OCI-M1 (cell line): ENCODE measurements around the gene RPL36.
"Not testable (repeated sequence)": the region's sequence is repeated elsewhere in the genome, so short reads cannot be mapped to it uniquely, and the experiment has no call there.

Experiments
- DNase-seq: peaks from one replicate; lab custom pipeline; 2025; lab: John Stamatoyannopoulos, UW

The RPL36 gene

DNA sequence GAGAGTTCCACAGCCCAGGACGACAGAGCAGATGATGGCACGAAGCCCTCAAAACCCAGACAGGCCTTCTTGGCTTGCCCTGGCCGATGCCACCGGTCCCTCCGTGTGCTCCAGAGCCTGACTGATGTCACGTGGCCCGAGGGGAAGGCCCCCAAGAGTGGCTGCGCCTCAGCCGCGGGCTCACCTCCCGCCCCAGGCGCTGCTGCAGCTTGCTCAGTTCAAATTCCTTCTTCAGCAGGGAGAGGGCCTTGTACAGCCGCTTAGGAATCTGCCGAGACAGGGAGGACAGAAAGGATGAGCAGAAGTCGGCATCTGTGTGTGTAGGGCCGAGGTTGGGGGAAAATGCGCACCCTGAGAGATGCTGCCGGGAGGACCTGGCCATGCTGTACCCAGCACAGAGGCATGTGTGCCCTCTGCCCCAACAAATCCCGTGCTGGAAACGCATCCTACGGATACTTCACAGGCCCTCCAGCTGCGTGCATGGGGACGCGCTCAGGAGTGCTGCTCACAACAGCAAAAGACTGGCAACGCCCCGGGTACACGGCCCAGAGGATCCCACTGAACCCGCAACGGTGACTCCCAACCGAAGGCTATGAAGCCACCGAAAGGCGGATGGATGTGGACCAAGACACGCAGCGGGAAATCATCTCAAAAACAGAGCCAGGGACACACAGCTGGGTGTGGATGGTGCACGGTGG, 16.9 kb downstream of the RPL36 start:
- no peak for DNase-seq

DNA sequence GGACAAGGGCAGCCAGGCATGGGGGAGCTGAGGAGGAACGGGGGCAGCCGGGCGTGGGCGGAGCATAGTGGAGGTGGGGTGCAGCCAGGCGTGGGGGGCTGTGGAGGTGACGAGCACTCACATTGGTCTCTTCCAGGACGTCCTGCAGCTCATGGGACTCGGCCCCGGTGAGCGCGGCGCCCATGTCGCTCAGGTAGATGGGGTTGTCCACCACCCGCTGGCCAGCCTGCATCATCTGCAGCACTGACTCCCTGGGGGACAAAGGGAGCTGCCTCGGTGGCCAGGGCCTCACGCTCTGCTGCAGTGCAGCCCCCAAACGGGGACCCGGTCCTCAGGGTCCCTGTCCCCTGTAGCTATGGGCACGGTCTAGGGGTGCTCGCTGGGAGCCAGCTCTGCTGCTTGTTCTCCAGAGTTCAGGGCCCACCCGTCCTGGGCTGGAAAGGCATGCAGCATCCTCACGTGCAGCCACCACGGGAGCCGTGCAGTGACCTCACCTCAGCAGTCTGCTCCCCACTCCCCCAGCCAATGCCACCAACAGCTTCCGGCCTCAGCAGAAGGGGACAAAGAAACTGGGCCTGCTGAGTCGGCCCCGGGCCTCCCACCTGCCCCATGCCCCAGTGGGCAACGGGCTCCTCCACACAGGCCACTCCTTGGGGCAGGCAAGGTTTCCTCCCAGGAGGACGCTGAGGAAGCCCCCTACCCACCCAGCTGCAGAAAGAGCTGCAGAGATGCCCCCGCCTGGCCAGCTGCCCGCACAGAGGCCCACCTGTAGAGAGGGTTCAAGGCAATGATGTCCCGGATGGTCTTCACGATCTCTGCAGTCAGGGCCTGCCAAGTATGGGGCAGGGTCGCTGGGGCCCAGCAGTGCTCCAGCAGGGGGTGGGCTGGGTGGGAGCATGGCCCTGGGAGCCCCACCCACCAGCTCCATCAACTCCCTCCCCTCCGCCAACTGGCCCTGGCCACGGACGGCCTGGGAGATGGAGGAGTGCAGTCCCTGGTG, 17.8 kb downstream of the RPL36 start:
- DNase-seq, result no peak

DNA sequence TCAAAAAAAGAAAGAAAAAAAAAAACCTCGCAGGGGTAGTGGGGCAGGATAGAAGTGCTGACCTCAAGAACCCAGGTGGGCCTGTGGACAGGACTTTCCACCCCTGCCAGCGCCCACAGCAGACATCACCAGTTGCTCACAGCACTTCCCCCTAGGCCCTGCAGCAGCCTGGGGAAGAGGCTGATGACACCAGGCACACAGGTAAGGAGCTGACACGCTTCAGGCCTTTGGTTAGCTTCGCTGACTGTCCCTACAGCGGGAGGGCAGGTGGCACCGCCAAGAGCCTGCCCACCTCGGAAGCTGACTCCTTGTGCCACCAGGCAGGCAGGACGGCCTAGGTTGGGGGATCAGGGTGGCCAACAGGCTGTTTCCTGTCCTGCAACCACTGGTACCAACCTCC, 20.9 kb downstream of the RPL36 start:
- no peak for DNase-seq

DNA sequence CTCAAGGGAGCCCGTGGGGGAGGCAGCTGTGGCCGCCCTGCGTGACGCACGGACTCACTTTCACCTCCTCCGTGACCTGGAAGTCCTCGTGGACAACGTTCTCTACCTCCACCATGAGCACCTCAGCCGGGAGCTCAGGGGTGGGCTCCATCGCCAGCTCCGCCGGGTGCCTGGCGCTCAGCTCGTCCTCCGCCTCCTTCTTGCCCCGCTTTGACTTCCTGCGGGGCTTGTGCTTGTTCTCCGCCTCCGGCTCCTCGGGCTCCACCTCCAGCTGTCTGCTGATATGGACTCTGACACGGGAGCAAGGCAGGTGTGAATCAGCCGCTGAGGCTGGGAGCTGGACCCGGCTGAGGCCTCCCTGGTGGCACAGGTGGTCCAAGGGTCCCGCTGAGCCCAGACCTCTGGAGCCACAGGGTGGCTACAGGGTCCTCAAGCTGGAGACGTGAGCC, 21.6 kb downstream of the RPL36 start:
- no peak for DNase-seq

DNA sequence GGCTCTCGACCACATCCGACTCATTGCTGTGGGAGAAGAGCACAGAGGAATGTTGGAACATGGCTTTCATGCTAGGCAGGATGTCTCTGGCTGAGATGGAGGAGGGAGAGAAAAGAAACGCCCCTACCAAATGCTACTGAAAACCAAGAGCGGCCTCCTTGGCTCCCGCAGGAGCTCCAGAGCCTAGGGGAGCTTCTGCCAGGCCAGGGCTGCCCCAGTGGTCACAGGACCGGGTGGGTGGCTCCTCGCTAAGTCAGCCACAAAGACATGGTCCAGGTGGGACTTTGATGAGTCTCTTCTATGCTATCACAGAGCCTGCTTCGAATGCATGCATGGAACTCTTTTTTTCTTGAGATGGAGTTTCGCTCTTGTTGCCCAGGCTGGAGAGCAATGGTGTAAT, 23.1 kb downstream of the RPL36 start:
- no peak for DNase-seq

DNA sequence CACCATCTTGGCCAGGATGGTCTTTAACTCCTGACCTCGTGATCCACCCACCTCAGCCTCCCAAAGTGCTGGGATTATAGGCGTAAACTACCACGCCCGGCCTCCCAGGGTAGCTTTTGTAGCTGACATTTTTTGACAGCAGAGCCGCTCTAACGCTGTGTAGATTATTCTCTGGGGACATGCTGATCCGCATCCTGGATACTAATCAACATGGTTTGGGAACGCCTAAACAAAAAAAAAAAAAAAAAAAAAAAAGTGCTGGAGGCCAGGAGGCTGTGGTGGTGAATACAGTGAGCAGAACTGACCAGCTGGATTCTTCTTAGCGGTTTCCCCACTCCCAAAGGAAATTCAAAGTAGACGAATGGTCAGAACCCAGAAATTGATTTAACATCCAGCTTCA, 24.7 kb downstream of the RPL36 start:
- no peak for DNase-seq

DNA sequence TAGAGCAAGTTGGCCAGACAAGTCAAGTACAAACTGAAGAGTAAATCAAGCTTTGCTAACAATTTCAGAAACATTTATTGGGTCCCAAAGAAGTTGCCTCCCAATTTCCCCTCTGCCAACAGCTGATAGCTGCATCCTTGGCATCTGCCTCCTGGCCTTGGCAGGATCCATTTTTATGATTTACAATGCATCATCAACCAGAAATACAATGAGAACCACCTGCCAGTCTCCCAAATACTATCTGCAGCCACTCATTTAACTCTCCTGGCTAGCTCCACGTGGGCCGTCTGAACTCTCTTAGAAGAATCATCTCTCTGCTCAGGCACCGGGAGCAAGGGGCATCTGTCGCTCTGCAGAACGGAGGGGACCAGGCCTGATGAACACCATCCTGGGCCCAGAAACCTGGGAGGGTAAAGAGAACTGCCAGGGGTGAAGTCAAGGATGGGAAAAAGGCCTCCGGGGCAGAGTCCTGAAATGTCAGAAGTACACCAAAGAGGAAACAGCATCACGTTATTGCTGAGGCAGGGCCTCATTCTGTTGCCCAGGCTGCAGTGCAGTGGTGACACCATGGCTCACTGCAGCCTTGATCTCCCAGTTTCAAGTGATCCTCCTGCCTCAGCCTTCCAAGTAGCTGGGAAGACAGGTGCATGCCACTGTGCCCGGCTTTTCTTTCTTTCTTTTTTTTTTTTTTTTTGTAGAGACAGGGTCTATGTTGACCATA, 27.3 kb downstream of the RPL36 start:
- no peak for DNase-seq

DNA sequence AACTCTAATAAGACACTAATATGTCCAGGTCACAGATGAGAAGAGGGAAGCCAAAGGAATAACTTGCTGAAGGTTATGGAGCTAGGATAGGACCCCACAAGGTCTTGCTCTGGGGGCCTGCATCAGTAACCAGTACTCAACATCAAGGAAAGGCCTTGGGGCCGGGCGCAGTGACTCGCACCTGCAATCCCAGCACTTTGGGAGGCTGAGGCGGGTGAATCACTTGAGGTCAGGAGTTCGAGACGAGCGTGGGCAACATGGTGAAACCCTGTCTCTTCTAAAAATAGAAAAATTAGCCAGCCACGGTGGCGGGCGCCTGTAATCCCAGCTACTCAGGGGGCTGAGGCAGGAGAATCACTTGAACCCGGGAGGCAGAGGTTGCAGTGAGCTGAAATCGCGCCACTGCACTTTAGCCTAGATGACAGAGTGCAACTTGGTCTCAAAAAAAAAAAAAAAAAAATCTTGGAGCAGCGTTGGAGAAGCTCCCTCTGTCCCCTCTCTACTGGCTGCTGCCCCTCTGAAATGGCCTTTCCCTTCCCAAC, 28.0 kb downstream of the RPL36 start:
- DNase-seq, result no peak

DNA sequence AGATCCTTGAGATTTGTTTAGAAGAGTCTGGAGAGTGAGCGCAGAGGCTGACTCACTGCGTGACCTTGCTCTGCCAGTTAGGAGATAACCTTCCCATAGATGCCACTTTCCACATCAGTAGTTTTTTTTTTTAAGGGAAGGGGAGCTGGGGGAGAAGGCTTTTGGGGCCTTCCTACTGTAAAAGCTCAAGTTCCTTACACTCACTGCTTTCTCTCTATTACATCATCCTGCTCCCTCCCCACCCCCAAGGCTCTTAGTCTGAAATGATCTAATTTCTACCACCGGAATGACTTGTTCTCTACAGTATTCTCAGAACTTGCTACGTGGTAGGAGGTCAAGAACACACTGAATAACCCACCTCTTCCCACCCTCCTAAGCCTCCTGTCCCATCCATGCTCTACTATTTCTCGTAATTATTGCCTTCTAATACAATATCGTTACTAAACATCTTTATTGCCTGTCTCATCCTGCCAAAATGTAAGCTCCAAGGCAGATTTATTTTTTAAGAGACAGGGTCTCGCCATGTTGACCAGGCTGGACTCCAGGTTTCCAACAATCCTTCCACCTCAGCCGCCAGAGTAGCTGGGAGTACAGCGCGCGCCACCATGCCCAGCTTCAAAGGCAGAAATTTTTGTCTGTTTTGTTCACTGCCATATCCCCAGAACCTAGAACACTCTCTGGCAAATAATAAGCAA, 28.6 kb downstream of the RPL36 start:
- DNase-seq, result peak; percentile 95

DNA sequence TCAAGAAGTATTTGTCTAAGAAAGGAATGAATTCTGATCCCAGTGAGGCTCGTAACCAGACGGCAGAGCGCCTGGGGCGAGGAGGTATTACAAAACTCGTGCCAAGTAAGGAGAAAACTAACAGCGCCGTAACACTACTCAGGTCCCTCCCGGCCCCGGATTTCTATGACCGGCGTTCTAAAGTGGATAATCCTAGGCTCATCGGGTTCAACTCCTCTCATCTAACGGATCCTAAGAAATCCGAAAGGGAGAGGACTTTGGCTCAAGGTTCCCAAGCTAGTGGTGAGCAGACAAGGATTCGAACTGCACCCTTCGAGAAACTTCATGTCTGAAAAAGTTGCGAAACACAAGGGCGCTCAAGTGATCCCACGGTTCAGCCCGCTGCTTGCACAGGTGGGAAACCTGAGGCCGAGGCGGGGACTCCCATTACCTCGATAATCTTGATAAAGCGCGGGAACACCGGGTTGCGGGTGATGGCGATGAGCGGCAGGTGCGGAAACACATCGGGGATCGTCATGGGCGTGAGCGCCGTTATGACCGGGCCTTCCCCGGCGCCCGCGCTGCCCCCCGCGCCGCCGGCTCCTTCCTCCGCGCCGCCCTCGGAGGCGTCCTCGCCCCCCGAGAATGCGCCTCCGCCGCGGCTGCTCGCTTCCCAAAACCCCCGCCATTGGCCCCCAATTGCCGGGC, 29.3 kb downstream of the RPL36 start:
- DNase-seq, result peak; percentile 53

DNA sequence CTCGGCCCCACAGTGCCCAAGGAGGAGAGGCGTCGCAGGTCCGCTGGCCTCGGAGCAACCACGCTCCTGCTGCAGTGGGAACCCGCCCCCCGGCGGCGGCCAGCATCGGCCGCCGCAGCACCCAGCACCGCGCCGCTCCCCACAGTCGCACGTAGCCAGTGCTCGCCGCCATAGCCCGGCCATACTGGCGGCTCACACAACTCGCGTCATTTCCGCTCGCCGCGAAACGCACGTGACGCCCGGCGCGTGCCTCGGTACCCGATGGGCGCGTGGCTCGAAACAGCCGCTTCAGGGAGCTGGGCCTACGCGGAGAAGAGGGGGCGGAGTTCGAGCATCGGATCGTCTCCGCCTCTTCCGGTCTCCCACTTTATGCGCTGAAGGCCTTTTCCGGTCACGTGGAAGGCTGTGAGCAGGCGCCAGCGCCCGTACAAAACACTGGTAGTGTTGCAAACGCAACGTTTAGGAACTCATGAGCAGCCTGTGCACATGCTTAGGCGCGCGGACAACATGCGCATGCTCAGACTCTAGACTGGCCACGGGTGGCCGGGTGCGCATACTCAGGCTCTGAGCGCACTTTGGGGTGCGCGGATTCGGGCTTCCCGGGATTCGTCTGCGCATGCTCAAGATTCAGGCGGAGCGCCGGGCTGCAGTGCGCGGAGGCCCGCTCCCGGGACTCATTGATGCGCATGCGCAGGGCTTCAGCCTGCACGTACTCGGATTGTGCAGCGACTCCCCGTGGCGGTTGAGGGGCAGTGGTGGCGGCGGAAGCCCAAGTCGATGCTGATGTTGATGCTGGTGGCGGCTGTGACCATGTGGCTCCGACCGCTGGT, 30.1 kb downstream of the RPL36 start, which contains the start of the genes CATSPERD and LONP1:
TSS of gene CATSPERD (plus strand) at position 677 of the 830 bp plus-strand sequence. CDS start at position 778, 101 bp downstream.
TSS of gene LONP1 (minus strand) at position 186 of the 830 bp plus-strand sequence. CDS start at position 172, 14 bp downstream.
- DNase-seq, result peak; percentile 98

DNA sequence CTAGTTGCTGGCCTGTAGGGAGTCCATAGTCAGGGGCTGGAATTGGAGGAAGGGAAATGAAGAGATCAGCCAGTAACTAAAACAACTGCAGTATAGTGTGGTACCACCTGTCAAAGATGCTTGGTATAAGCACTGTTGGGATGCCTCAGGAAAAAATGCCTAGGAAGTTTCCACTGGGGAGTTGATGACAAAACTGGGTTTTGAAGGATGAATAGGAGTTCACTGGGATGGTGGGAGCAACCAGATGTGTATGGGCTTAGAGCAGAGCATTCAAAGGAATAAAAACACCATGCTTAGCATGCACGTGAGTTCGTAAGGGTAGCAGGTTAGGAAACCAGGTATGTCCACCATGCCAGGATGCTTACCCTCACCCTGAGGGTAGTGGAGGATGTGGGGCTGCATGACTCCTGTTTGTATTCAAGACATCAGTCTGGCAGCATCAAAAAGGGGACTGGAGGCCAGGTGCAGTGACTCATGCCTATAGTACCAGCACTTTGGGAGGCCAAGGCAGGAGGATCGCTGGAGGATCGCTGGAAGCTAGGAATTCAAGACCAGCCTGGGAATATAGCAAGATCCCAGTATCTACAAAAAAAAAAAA, 37.5 kb downstream of the RPL36 start:
- DNase-seq, result no peak

DNA sequence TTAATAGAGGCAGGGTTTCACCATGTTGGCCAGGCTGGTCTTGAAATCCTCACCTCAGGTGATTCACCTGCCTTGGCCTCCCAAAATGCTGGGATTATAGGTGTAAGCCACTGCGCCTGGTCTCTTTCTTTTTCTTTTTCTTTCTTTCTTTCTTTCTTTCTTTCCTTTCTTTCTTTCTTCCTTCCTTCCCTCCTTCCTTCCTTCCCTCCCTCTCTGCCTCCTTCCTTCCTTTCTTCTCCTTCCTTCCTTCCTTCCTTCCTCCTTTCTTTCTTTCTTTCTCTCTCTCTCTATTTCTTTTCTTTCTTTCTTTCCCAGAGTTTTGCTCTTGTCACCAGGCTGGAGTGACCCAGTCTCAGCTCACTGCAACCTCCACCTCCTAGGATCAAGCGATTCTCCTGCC, 43.1 kb downstream of the RPL36 start:
- not testable (repeated sequence) for DNase-seq

DNA sequence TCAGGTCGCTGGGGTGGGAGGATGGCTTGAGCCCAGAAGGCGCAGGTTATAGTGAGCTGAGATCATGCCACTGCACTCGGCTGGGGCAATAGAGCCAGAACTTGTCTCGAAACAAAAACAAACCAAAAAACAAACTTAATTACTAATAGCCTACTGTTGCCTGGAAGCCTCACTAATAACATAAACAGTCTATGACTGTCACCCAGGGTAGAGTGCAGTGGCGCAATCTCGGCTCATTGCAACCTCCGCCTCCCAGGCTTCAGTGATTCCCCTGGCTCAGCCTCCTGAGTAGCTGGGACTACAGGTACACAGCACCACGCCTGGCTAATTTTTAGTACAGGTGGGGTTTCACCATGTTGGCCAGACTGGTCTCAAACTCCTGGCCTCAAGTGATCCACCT, 48.3 kb downstream of the RPL36 start:
- DNase-seq, result no peak
